HTR-8/SVneo (cell line): ENCODE results near the gene ZCCHC14.
"Not testable (repeated sequence)": the region's sequence is repeated elsewhere in the genome, so short reads cannot be mapped to it uniquely, and the experiment has no call there.

Source experiments
- DNase-seq: peaks from one replicate; pipeline ENCODE4 v3.0.0; 2011; ENCODE audit warnings: low spot score, mixed read lengths; ENCODE audit not compliant: insufficient read length
- FAIRE-seq: peaks from 2 replicates; lab custom pipeline; 2011; peaks lifted over from hg19 to GRCh38; lab: Jason Lieb, UNC

The ZCCHC14 gene

GRCh38 chr16:87526238-87526947, 33.6 kb upstream of the ZCCHC14 start:
- DNase-seq = no peak
- no peak for FAIRE-seq

- no peak for FAIRE-seq
- no peak for DNase-seq
Measured at GRCh38 chr16:87525352-87525751, 32.5 kb upstream of the ZCCHC14 start.

GRCh38 chr16:87524407-87524806, 31.6 kb upstream of the ZCCHC14 start:
- FAIRE-seq = no peak
- no peak for DNase-seq

- FAIRE-seq, DNase-seq: not testable (repeated sequence)
Measured at GRCh38 chr16:87523605-87524004, 30.8 kb upstream of the ZCCHC14 start.

- not testable (repeated sequence) for FAIRE-seq, DNase-seq
Measured at GRCh38 chr16:87521764-87522163, 28.9 kb upstream of the ZCCHC14 start.

- peak; percentile 28 for FAIRE-seq
- not testable (repeated sequence) for DNase-seq
Measured at GRCh38 chr16:87519170-87519569, 26.3 kb upstream of the ZCCHC14 start.

GRCh38 chr16:87518430-87519051, 25.7 kb upstream of the ZCCHC14 start:
- not testable (repeated sequence) for DNase-seq, FAIRE-seq

- not testable (repeated sequence) for DNase-seq, FAIRE-seq
Measured at GRCh38 chr16:87517610-87518429, 25.0 kb upstream of the ZCCHC14 start.

GRCh38 chr16:87516361-87516760, 23.5 kb upstream of the ZCCHC14 start:
- FAIRE-seq (no peak), DNase-seq (no peak)

GRCh38 chr16:87515475-87516330, 22.9 kb upstream of the ZCCHC14 start:
- no peak for FAIRE-seq

GRCh38 chr16:87509778-87510177, 17.0 kb upstream of the ZCCHC14 start:
- not testable (repeated sequence) for DNase-seq, FAIRE-seq

More at GRCh38 chr16:87515475-87516330, 22.9 kb upstream of the ZCCHC14 start:
- no peak for DNase-seq

GRCh38 chr16:87507351-87508069, 14.7 kb upstream of the ZCCHC14 start:
- no peak for FAIRE-seq
- no peak for DNase-seq

GRCh38 chr16:87506423-87507350, 13.9 kb upstream of the ZCCHC14 start:
- DNase-seq (no peak), FAIRE-seq (no peak)

- no peak for DNase-seq
- no peak for FAIRE-seq
Measured at GRCh38 chr16:87505834-87506233, 13.0 kb upstream of the ZCCHC14 start.

GRCh38 chr16:87503232-87503937, 10.6 kb upstream of the ZCCHC14 start:
- not testable (repeated sequence) for DNase-seq, FAIRE-seq

- peak; percentile 100 for FAIRE-seq
- no peak for DNase-seq
Measured at GRCh38 chr16:87502308-87502969, 9.6 kb upstream of the ZCCHC14 start.

GRCh38 chr16:87501117-87501516, 8.3 kb upstream of the ZCCHC14 start:
- FAIRE-seq = no peak
- DNase-seq = no peak
